Measurements from ENCODE around the gene CIDEC.
"Not testable (repeated sequence)": the region's sequence is repeated elsewhere in the genome, so short reads cannot be mapped to it uniquely, and the experiment has no call there.

CIDEC gene

GRCh38 chr3:9861201-9861600 is 18.9 kb downstream of the CIDEC start:
- TF ChIP-seq ZFX (IDR thresholded peaks at IDR 0.05; ENCODE audit: borderline replicate concordance) (no peak), CTCF (IDR thresholded peaks at IDR 0.05) (no peak)
- H3K27ac ChIP-seq, result no peak overlapping the region

- H3K27ac ChIP-seq, result no peak overlapping the region
- TF ChIP-seq ZFX (IDR thresholded peaks at IDR 0.05; ENCODE audit: borderline replicate concordance), result no peak
- TF ChIP-seq CTCF (IDR thresholded peaks at IDR 0.05), result no peak
Observed at GRCh38 chr3:9859530-9860025, 20.5 kb downstream of the CIDEC start.

GRCh38 chr3:9855594-9855993 is 24.5 kb downstream of the CIDEC start:
- H3K27ac ChIP-seq, result no peak overlapping the region
- TF ChIP-seq ZFX (IDR thresholded peaks at IDR 0.05; ENCODE audit: borderline replicate concordance), result no peak
- TF ChIP-seq CTCF (IDR thresholded peaks at IDR 0.05), result no peak

- not testable (repeated sequence) for H3K27ac ChIP-seq
Observed at GRCh38 chr3:9854291-9854940, 25.6 kb downstream of the CIDEC start.

- no peak overlapping the region for H3K27ac ChIP-seq
- TF ChIP-seq CTCF (IDR thresholded peaks at IDR 0.05) (no peak), ZFX (IDR thresholded peaks at IDR 0.05; ENCODE audit: borderline replicate concordance) (no peak)
Observed at GRCh38 chr3:9852528-9852927, 27.5 kb downstream of the CIDEC start.

GRCh38 chr3:9851926-9852325 is 28.1 kb downstream of the CIDEC start:
- not testable (repeated sequence) for H3K27ac ChIP-seq

GRCh38 chr3:9851383-9851782 is 28.7 kb downstream of the CIDEC start:
- H3K27ac ChIP-seq, result not testable (repeated sequence)

- not testable (repeated sequence) for H3K27ac ChIP-seq
- peak; percentile 84 for TF ChIP-seq CTCF (IDR thresholded peaks at IDR 0.05)
Observed at GRCh38 chr3:9848860-9849259, 31.2 kb downstream of the CIDEC start.

GRCh38 chr3:9847870-9848269 is 32.2 kb downstream of the CIDEC start:
- H3K27ac ChIP-seq, result not testable (repeated sequence)
